SJSA1 (cell line): Measurements from ENCODE around the gene C1orf226. TPM values are rescaled to one million over a fixed set of nuclear protein-coding genes. Genes with fewer than 3 reads are reported as not detected.

Source experiments
- DNase-seq, 2 experiments: peaks; one replicate each; pipeline ENCODE4 v3.0.0-alpha.2; 2015 to 2020; ENCODE audit warnings: low spot score in 2 of 2, low read depth in 1 of 2
- H3K27ac ChIP-seq: fragments of 250-450 bp; sonication (Bioruptor Pico); 2 replicates; pipeline ENCODE4 v1.5.1; 2020; ENCODE audit warnings: mild to moderate bottlenecking, moderate library complexity
- H3K27me3 ChIP-seq: fragments of 250-450 bp; sonication (Bioruptor Pico); replicated peaks from 2 replicates; pipeline ENCODE4 v1.5.1; 2020; ENCODE audit warnings: mild to moderate bottlenecking, moderate library complexity
- H3K36me3 ChIP-seq: fragments of 250-450 bp; sonication (Bioruptor Pico); 2 replicates; pipeline ENCODE4 v1.5.1; 2020; ENCODE audit warnings: mild to moderate bottlenecking
- H3K4me1 ChIP-seq: fragments of 250-450 bp; sonication (Bioruptor Pico); replicated peaks from 2 replicates; pipeline ENCODE4 v1.6.1; 2021; ENCODE audit warnings: mild to moderate bottlenecking
- H3K4me3 ChIP-seq: fragments of 250-450 bp; sonication (Bioruptor Pico); 2 replicates; pipeline ENCODE4 v1.5.1; 2020; ENCODE audit warnings: mild to moderate bottlenecking
- H3K9me3 ChIP-seq: fragments of 250-450 bp; sonication (Bioruptor Pico); replicated peaks from 2 replicates; pipeline ENCODE4 v1.5.1; 2020; ENCODE audit warnings: mild to moderate bottlenecking
- total RNA-seq: library from RNA; depleted of rRNA; stranded (reverse); fragments of >200 nt; shearing (Covaris generic); gene quantifications from 2 replicates; pipeline ENCODE4 v1.2.3, GENCODE V29; 2014

C1orf226 gene
- total RNA-seq, 1 experiment from 2014 or later = 0.37 TPM

- Histone ChIP-seq H3K4me3 (no peak overlapping the region), H3K4me1 (peaks cover 9% of the 10 kb centered on the region), H3K9me3 (no peaks in the 10 kb centered on the region), H3K27me3 (no peaks in the 10 kb centered on the region; the same call in 1 of the 2 replicates), H3K27ac (no peak overlapping the region), H3K36me3 (no peaks in the 10 kb centered on the region)
- DNase-seq = no peak
Measured at GRCh38 chr1:162370161-162370560, 11.4 kb upstream of the C1orf226 start.

- no peaks in the 10 kb centered on the region for H3K9me3 ChIP-seq
- DNase-seq = no peak
- H3K27ac ChIP-seq = no peak overlapping the region
- H3K27me3 ChIP-seq = no peaks in the 10 kb centered on the region; the same call in 1 of the 2 replicates
- H3K4me3 ChIP-seq = no peak overlapping the region
- peaks cover 8% of the 10 kb centered on the region for H3K4me1 ChIP-seq
- H3K36me3 ChIP-seq = no peaks in the 10 kb centered on the region
Measured at GRCh38 chr1:162370721-162371120, 10.8 kb upstream of the C1orf226 start.

- H3K27me3 ChIP-seq = no peaks in the 10 kb centered on the region; the same call in 1 of the 2 replicates
- H3K27ac ChIP-seq = no peak overlapping the region
- no peaks in the 10 kb centered on the region for H3K36me3 ChIP-seq
- no peaks in the 10 kb centered on the region for H3K9me3 ChIP-seq
- no peak overlapping the region for H3K4me3 ChIP-seq
- H3K4me1 ChIP-seq = peaks cover 8% of the 10 kb centered on the region
- DNase-seq = no peak
Measured at GRCh38 chr1:162371611-162372010, 9.9 kb upstream of the C1orf226 start.

- Histone ChIP-seq H3K27ac (no peak overlapping the region), H3K9me3 (no peaks in the 10 kb centered on the region), H3K36me3 (no peaks in the 10 kb centered on the region), H3K27me3 (no peaks in the 10 kb centered on the region; the same call in 1 of the 2 replicates), H3K4me1 (peaks cover 8% of the 10 kb centered on the region), H3K4me3 (no peak overlapping the region)
- no peak for DNase-seq
Measured at GRCh38 chr1:162372159-162373071, 9.1 kb upstream of the C1orf226 start.

- Histone ChIP-seq H3K4me3 (no peak overlapping the region), H3K27me3 (no peaks in the 10 kb centered on the region; the same call in 1 of the 2 replicates), H3K9me3 (no peaks in the 10 kb centered on the region), H3K27ac (no peak overlapping the region), H3K36me3 (no peaks in the 10 kb centered on the region), H3K4me1 (peaks cover 8% of the 10 kb centered on the region)
- no peak for DNase-seq
Measured at GRCh38 chr1:162373072-162373427, 8.5 kb upstream of the C1orf226 start.

GRCh38 chr1:162373541-162374260 lies 7.8 kb upstream of the C1orf226 start:
- Histone ChIP-seq H3K27me3 (no peaks in the 10 kb centered on the region; the same call in 1 of the 2 replicates), H3K4me3 (no peak overlapping the region), H3K36me3 (no peaks in the 10 kb centered on the region), H3K4me1 (peaks cover 8% of the 10 kb centered on the region), H3K27ac (no peak overlapping the region), H3K9me3 (no peaks in the 10 kb centered on the region)
- peak in 1 of 2 experiments; percentile 61 for DNase-seq

- Histone ChIP-seq H3K4me1 (peaks cover 8% of the 10 kb centered on the region), H3K36me3 (no peaks in the 10 kb centered on the region), H3K4me3 (no peak overlapping the region), H3K9me3 (no peaks in the 10 kb centered on the region), H3K27ac (no peak overlapping the region), H3K27me3 (no peaks in the 10 kb centered on the region)
- DNase-seq = no peak
Measured at GRCh38 chr1:162374406-162374805, 7.1 kb upstream of the C1orf226 start.

- Histone ChIP-seq H3K36me3 (no peaks in the 10 kb centered on the region), H3K4me3 (no peak overlapping the region), H3K27me3 (no peaks in the 10 kb centered on the region)
Measured at GRCh38 chr1:162375463-162375862, 6.1 kb upstream of the C1orf226 start.

GRCh38 chr1:162376691-162377090 lies 4.8 kb upstream of the C1orf226 start, which contains the start of gene SPATA46:
Gene SPATA46, minus strand, starts transcription at chr1:162376854. Its CDS starts 64 bp downstream, at chr1:162376790.
- H3K27me3 ChIP-seq = no peaks in the 10 kb centered on the region
- H3K36me3 ChIP-seq = no peaks in the 10 kb centered on the region
- H3K27ac ChIP-seq = no peak within 1 kb of the TSS

More at GRCh38 chr1:162375463-162375862, 6.1 kb upstream of the C1orf226 start:
- Histone ChIP-seq H3K9me3 (no peaks in the 10 kb centered on the region), H3K4me1 (peaks cover 8% of the 10 kb centered on the region), H3K27ac (no peak overlapping the region)
- DNase-seq = no peak

GRCh38 chr1:162380061-162380846 lies 1.3 kb upstream of the C1orf226 start:
- H3K27ac ChIP-seq = no peak overlapping the region
- no peak overlapping the region for H3K4me3 ChIP-seq
- no peaks in the 10 kb centered on the region for H3K9me3 ChIP-seq
- no peaks in the 10 kb centered on the region for H3K4me1 ChIP-seq
- H3K36me3 ChIP-seq = no peaks in the 10 kb centered on the region
- peak in 1 of 2 experiments; percentile 13 for DNase-seq
- no peaks in the 10 kb centered on the region for H3K27me3 ChIP-seq

More at GRCh38 chr1:162376691-162377090, 4.8 kb upstream of the C1orf226 start, which contains the start of gene SPATA46:
- peaks cover 8% of the 10 kb centered on the region for H3K4me1 ChIP-seq
- no peak for DNase-seq
- H3K9me3 ChIP-seq = no peaks in the 10 kb centered on the region
- H3K4me3 ChIP-seq = no peak within 1 kb of the TSS

- H3K4me1 ChIP-seq = no peaks in the 10 kb centered on the region
- peak in 1 of 2 experiments; percentile 26 for DNase-seq
- no peak overlapping the region for H3K27ac ChIP-seq
- no peaks in the 10 kb centered on the region for H3K36me3 ChIP-seq
- H3K9me3 ChIP-seq = no peaks in the 10 kb centered on the region
- H3K4me3 ChIP-seq = no peak overlapping the region
- H3K27me3 ChIP-seq = no peaks in the 10 kb centered on the region
Measured at GRCh38 chr1:162381941-162382750, 618 bp downstream of the C1orf226 start.

GRCh38 chr1:162383091-162383490 lies 1.6 kb downstream of the C1orf226 start:
- peak in 1 of 2 experiments; percentile 30 for DNase-seq
- Histone ChIP-seq H3K4me1 (no peaks in the 10 kb centered on the region), H3K9me3 (no peaks in the 10 kb centered on the region), H3K27me3 (no peaks in the 10 kb centered on the region), H3K36me3 (no peaks in the 10 kb centered on the region), H3K4me3 (no peak overlapping the region), H3K27ac (no peak overlapping the region)
